GM19099 (cell line): ENCODE data around the gene RAPGEF1.

ENCODE experiments used
- POLR2A ChIP-seq: IDR thresholded peaks from 3 replicates; pipeline ENCODE4 v1.6.1; 2011; ENCODE audit warnings: low read depth; ENCODE audit not compliant: insufficient read length; ENCODE audit errors: extremely low read depth

Gene RAPGEF1

GRCh38 chr9:131739133-131739958 is 530 bp downstream of the RAPGEF1 start:
- TF ChIP-seq POLR2A = no peak

GRCh38 chr9:131738293-131739132 is 1.4 kb downstream of the RAPGEF1 start:
- no peak for TF ChIP-seq POLR2A

- TF ChIP-seq POLR2A = no peak
Observed at GRCh38 chr9:131737426-131737825, 2.5 kb downstream of the RAPGEF1 start.

- TF ChIP-seq POLR2A = no peak
Observed at GRCh38 chr9:131736431-131736830, 3.4 kb downstream of the RAPGEF1 start.

- TF ChIP-seq POLR2A = no peak
Observed at GRCh38 chr9:131735238-131736128, 4.4 kb downstream of the RAPGEF1 start.

GRCh38 chr9:131734781-131735180 is 5.1 kb downstream of the RAPGEF1 start:
- no peak for TF ChIP-seq POLR2A

GRCh38 chr9:131734165-131734610 is 5.7 kb downstream of the RAPGEF1 start:
- no peak for TF ChIP-seq POLR2A

GRCh38 chr9:131733541-131734061 is 6.3 kb downstream of the RAPGEF1 start:
- no peak for TF ChIP-seq POLR2A

GRCh38 chr9:131732636-131733289 is 7.1 kb downstream of the RAPGEF1 start:
- no peak for TF ChIP-seq POLR2A

- no peak for TF ChIP-seq POLR2A
Observed at GRCh38 chr9:131732061-131732526, 7.8 kb downstream of the RAPGEF1 start.

GRCh38 chr9:131731644-131732043 is 8.2 kb downstream of the RAPGEF1 start:
- TF ChIP-seq POLR2A = peak; percentile 30

GRCh38 chr9:131731237-131731636 is 8.6 kb downstream of the RAPGEF1 start:
- no peak for TF ChIP-seq POLR2A

GRCh38 chr9:131728961-131729360 is 10.9 kb downstream of the RAPGEF1 start:
- peak; percentile 58 for TF ChIP-seq POLR2A

GRCh38 chr9:131728546-131728910 is 11.3 kb downstream of the RAPGEF1 start:
- no peak for TF ChIP-seq POLR2A

GRCh38 chr9:131727795-131728545 is 11.9 kb downstream of the RAPGEF1 start:
- peak; percentile 24 for TF ChIP-seq POLR2A
